Measurements from ENCODE around the gene TPGS2.

The TPGS2 gene

GRCh38 chr18:36843199-36843598 is 14.4 kb upstream of the TPGS2 start:
- Histone ChIP-seq H3K9ac (ENCODE audit: low read length) (no peak overlapping the region), H3K36me3 (ENCODE audit: control insufficient read depth, insufficient read depth, low read length) (no peaks in the 10 kb centered on the region), H3K4me1 (ENCODE audit: control insufficient read depth, insufficient read depth, low read length) (no peaks in the 10 kb centered on the region), H3K4me3 (ENCODE audit: low read length) (no peak overlapping the region), H3K27me3 (ENCODE audit: control insufficient read depth, insufficient read depth, low read length) (no peaks in the 10 kb centered on the region), H3K27ac (ENCODE audit: low read depth, low read length) (no peak overlapping the region)

DNA sequence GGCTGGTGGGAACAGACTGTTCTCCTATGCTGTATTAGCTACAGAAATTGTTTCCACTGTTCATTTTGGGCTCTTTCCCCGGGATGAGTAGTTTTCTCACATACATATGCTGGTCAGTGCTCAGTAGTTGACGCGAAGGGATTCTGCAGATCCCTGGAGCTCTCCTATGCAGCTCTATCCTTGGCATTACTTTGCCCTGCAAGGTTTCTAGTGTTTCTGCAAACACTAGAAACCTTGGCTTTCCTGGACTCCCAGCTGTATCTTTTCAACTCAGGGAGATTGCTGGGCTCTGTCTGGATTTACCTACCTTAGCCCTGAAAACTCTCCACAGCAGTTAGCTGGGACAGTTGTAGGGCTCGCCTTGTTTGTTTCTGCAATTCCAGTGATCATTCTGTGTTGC is 11.0 kb upstream of the TPGS2 start:
- Histone ChIP-seq H3K4me1 (ENCODE audit: control insufficient read depth, insufficient read depth, low read length) (no peaks in the 10 kb centered on the region), H3K9ac (ENCODE audit: low read length) (no peak overlapping the region), H3K4me3 (ENCODE audit: low read length) (no peak overlapping the region), H3K27ac (ENCODE audit: low read depth, low read length) (no peak overlapping the region), H3K27me3 (ENCODE audit: control insufficient read depth, insufficient read depth, low read length) (no peaks in the 10 kb centered on the region), H3K36me3 (ENCODE audit: control insufficient read depth, insufficient read depth, low read length) (no peaks in the 10 kb centered on the region)

DNA sequence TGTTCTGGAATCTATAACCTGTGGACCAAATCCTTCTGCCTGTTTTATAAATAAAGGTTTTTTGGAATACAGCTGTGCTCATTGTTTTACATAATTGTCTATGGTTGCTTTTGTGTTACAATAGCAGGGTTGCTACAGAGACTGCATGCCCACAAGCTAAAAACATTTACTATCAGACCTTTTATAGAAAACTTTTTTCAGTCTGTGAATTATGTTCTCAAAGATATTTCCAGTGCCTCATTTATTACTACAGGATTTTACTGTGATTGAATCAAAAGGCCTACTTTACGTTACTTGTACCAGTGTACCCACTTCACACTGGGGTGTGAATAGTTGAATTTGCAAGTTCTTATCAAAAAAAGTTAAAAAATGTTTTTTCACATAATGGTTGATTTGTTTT is 7.1 kb upstream of the TPGS2 start:
- Histone ChIP-seq H3K4me1 (ENCODE audit: control insufficient read depth, insufficient read depth, low read length) (no peaks in the 10 kb centered on the region), H3K9ac (ENCODE audit: low read length) (no peak overlapping the region), H3K27ac (ENCODE audit: low read depth, low read length) (no peak overlapping the region), H3K4me3 (ENCODE audit: low read length) (no peak overlapping the region), H3K36me3 (ENCODE audit: control insufficient read depth, insufficient read depth, low read length) (no peaks in the 10 kb centered on the region), H3K27me3 (ENCODE audit: control insufficient read depth, insufficient read depth, low read length) (no peaks in the 10 kb centered on the region)

DNA sequence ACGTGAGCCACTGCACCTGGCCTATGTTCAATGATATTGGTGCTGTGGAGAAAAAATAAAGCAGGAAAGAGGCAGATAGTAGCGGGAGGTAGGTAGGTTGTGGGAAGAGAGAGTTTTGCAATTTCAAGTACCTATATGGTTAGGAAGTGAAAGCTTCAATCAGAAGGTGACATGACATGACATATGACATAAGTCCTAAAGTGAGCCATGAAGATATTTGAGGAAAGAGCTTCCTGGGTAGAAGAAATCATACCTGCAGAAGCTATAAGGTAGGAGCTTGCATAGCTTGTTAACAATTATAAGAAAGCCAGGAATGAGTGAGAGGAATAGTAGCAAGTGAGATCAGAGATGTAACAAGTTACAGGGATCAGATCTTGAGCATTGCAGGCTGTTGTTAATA is 4.3 kb upstream of the TPGS2 start:
- no peaks in the 10 kb centered on the region for H3K27me3 ChIP-seq (ENCODE audit: control insufficient read depth, insufficient read depth, low read length)

GRCh38 chr18:36831139-36831538 is 2.3 kb upstream of the TPGS2 start:
- no peak overlapping the region for H3K27ac ChIP-seq (ENCODE audit: low read depth, low read length)
- peaks cover 8% of the 10 kb centered on the region for H3K4me1 ChIP-seq (ENCODE audit: control insufficient read depth, insufficient read depth, low read length)
- no peaks in the 10 kb centered on the region for H3K36me3 ChIP-seq (ENCODE audit: control insufficient read depth, insufficient read depth, low read length)
- H3K27me3 ChIP-seq (ENCODE audit: control insufficient read depth, insufficient read depth, low read length) = no peaks in the 10 kb centered on the region
- no peak overlapping the region for H3K9ac ChIP-seq (ENCODE audit: low read length)
- H3K4me3 ChIP-seq (ENCODE audit: low read length) = no peak overlapping the region

More for the DNA sequence above, 4.3 kb upstream of the TPGS2 start:
- no peak overlapping the region for H3K9ac ChIP-seq (ENCODE audit: low read length)
- peaks cover 8% of the 10 kb centered on the region for H3K4me1 ChIP-seq (ENCODE audit: control insufficient read depth, insufficient read depth, low read length)
- no peak overlapping the region for H3K27ac ChIP-seq (ENCODE audit: low read depth, low read length)
- H3K36me3 ChIP-seq (ENCODE audit: control insufficient read depth, insufficient read depth, low read length) = no peaks in the 10 kb centered on the region
- no peak overlapping the region for H3K4me3 ChIP-seq (ENCODE audit: low read length)

- H3K27me3 ChIP-seq (ENCODE audit: control insufficient read depth, insufficient read depth, low read length) = no peaks in the 10 kb centered on the region
- peak overlapping the region; percentile 100 for H3K4me3 ChIP-seq (ENCODE audit: low read length)
- H3K4me1 ChIP-seq (ENCODE audit: control insufficient read depth, insufficient read depth, low read length) = peaks cover 8% of the 10 kb centered on the region
- no peak overlapping the region for H3K9ac ChIP-seq (ENCODE audit: low read length)
- no peaks in the 10 kb centered on the region for H3K36me3 ChIP-seq (ENCODE audit: control insufficient read depth, insufficient read depth, low read length)
- H3K27ac ChIP-seq (ENCODE audit: low read depth, low read length) = no peak overlapping the region
Measured at GRCh38 chr18:36830158-36830495, 1.3 kb upstream of the TPGS2 start.

GRCh38 chr18:36829362-36830157 is 758 bp upstream of the TPGS2 start:
- Histone ChIP-seq H3K4me1 (ENCODE audit: control insufficient read depth, insufficient read depth, low read length) (peaks cover 8% of the 10 kb centered on the region), H3K9ac (ENCODE audit: low read length) (peak overlapping the region; percentile 88), H3K36me3 (ENCODE audit: control insufficient read depth, insufficient read depth, low read length) (no peaks in the 10 kb centered on the region), H3K27me3 (ENCODE audit: control insufficient read depth, insufficient read depth, low read length) (no peaks in the 10 kb centered on the region), H3K4me3 (ENCODE audit: low read length) (peak overlapping the region; percentile 100), H3K27ac (ENCODE audit: low read depth, low read length) (peak overlapping the region; percentile 80)

- Histone ChIP-seq H3K9ac (ENCODE audit: low read length) (peak overlapping the region; percentile 71), H3K27me3 (ENCODE audit: control insufficient read depth, insufficient read depth, low read length) (no peaks in the 10 kb centered on the region), H3K4me3 (ENCODE audit: low read length) (peak overlapping the region; percentile 100), H3K36me3 (ENCODE audit: control insufficient read depth, insufficient read depth, low read length) (no peaks in the 10 kb centered on the region), H3K27ac (ENCODE audit: low read depth, low read length) (peak overlapping the region; percentile 80), H3K4me1 (ENCODE audit: control insufficient read depth, insufficient read depth, low read length) (peaks cover 8% of the 10 kb centered on the region)
Measured at GRCh38 chr18:36828157-36828629, 609 bp downstream of the TPGS2 start.

DNA sequence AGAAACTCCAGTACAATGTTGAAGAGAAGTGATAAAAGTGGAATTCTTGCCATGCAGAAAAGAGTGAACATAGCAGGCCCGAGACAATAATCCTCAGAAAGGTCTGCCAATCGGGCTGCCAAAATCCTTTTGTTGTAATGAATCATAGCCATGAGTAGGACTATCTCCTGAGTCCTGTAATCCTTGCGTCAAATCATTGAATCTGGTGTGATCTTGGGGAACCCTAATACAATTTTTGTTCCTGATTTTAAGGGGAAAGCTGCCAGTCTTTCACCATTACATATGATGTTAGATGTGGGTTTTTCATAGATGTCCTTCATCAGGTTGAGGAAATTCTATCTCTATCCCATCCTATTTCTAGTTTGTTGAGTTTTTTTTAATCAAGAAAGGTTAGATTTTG is 2.2 kb downstream of the TPGS2 start:
- no peaks in the 10 kb centered on the region for H3K36me3 ChIP-seq (ENCODE audit: control insufficient read depth, insufficient read depth, low read length)

GRCh38 chr18:36825526-36825925 is 3.3 kb downstream of the TPGS2 start:
- H3K4me1 ChIP-seq (ENCODE audit: control insufficient read depth, insufficient read depth, low read length) = peaks cover 8% of the 10 kb centered on the region

More for the DNA sequence above, 2.2 kb downstream of the TPGS2 start:
- Histone ChIP-seq H3K4me1 (ENCODE audit: control insufficient read depth, insufficient read depth, low read length) (peaks cover 8% of the 10 kb centered on the region), H3K27ac (ENCODE audit: low read depth, low read length) (no peak overlapping the region), H3K27me3 (ENCODE audit: control insufficient read depth, insufficient read depth, low read length) (no peaks in the 10 kb centered on the region), H3K9ac (ENCODE audit: low read length) (no peak overlapping the region), H3K4me3 (ENCODE audit: low read length) (no peak overlapping the region)

DNA sequence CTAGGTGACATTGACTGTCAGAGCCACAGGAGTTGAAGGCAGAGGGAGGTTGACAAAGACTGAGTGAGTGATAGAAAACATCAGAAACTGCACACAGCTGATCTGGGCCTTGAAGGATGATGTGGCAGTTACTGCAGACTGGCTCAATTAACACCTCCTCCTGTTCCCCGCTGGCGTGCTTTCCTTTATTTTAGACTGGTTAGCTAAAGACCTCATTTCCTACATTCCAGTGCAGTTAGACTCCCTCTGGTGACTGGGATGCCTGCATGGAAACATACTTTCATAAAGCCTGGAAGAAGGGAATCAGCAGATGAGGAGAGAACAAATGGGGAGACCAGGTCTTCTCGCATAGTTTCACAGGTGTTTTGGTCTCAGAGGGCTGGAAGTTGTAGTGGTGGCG is 7.1 kb downstream of the TPGS2 start:
- Histone ChIP-seq H3K4me1 (ENCODE audit: control insufficient read depth, insufficient read depth, low read length) (no peaks in the 10 kb centered on the region), H3K27me3 (ENCODE audit: control insufficient read depth, insufficient read depth, low read length) (no peaks in the 10 kb centered on the region), H3K9ac (ENCODE audit: low read length) (no peak overlapping the region), H3K27ac (ENCODE audit: low read depth, low read length) (no peak overlapping the region), H3K36me3 (ENCODE audit: control insufficient read depth, insufficient read depth, low read length) (peaks cover 6% of the 10 kb centered on the region), H3K4me3 (ENCODE audit: low read length) (no peak overlapping the region)

More at GRCh38 chr18:36825526-36825925, 3.3 kb downstream of the TPGS2 start:
- no peaks in the 10 kb centered on the region for H3K36me3 ChIP-seq (ENCODE audit: control insufficient read depth, insufficient read depth, low read length)
- no peak overlapping the region for H3K4me3 ChIP-seq (ENCODE audit: low read length)
- no peak overlapping the region for H3K27ac ChIP-seq (ENCODE audit: low read depth, low read length)
- H3K27me3 ChIP-seq (ENCODE audit: control insufficient read depth, insufficient read depth, low read length) = no peaks in the 10 kb centered on the region
- no peak overlapping the region for H3K9ac ChIP-seq (ENCODE audit: low read length)

- H3K36me3 ChIP-seq (ENCODE audit: control insufficient read depth, insufficient read depth, low read length) = peaks cover 6% of the 10 kb centered on the region
- no peaks in the 10 kb centered on the region for H3K27me3 ChIP-seq (ENCODE audit: control insufficient read depth, insufficient read depth, low read length)
- no peak overlapping the region for H3K27ac ChIP-seq (ENCODE audit: low read depth, low read length)
- no peak overlapping the region for H3K9ac ChIP-seq (ENCODE audit: low read length)
- H3K4me3 ChIP-seq (ENCODE audit: low read length) = no peak overlapping the region
- no peaks in the 10 kb centered on the region for H3K4me1 ChIP-seq (ENCODE audit: control insufficient read depth, insufficient read depth, low read length)
Measured at GRCh38 chr18:36819621-36820020, 9.2 kb downstream of the TPGS2 start.

DNA sequence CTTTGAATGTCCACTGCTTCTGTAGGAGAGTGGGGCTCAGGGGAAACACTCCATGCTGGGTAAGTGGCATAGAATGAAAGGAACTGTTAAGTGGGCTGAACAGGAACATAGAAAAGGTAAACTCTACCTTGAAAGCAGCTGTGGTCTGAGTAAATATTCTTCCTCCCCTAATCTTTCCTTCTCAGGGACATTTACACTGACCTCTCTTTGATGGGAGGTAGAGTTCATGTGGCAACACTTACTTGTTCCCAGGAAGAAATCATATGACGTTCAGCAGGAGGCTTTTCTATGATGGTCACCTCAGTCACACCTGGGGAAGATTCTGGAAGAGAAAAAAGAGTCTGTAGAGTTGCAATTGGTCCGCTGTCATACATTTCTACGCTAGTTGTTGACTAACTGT is 10.2 kb downstream of the TPGS2 start:
- Histone ChIP-seq H3K36me3 (ENCODE audit: control insufficient read depth, insufficient read depth, low read length) (peaks cover 6% of the 10 kb centered on the region), H3K27me3 (ENCODE audit: control insufficient read depth, insufficient read depth, low read length) (no peaks in the 10 kb centered on the region), H3K9ac (ENCODE audit: low read length) (no peak overlapping the region), H3K4me3 (ENCODE audit: low read length) (no peak overlapping the region), H3K4me1 (ENCODE audit: control insufficient read depth, insufficient read depth, low read length) (no peaks in the 10 kb centered on the region), H3K27ac (ENCODE audit: low read depth, low read length) (no peak overlapping the region)

Data from rectal smooth muscle tissue (tissue), 1 donor.